HCT116 (cell line): ENCODE data around the gene KCNJ10. TPM values are rescaled to one million over a fixed set of nuclear protein-coding genes. Genes with fewer than 3 reads are reported as not detected.

Experiments
- ATAC-seq: fragments of 200-7000 bp; cut with Tn5 transposase; 2 replicates; pipeline ENCODE4 v1.9.1; 2020; ENCODE audit warnings: mild to moderate bottlenecking, moderate library complexity
- BruUV-seq: library from RNA; stranded (reverse); fragments of 400-500 nt; replicated peaks from 2 replicates; lab custom pipeline; 2021; lab: Mats Ljungman, UMichigan
- CTCF ChIA-PET: fragments of 300-600 bp; sonication (Branson Sonifier 250); formaldehyde crosslinking; loops from one replicate; lab custom pipeline; 2021; ENCODE audit warnings: antibody characterized with exemption; lab: Charles Lee
- POLR2A ChIA-PET: fragments of 300-600, 350-600 bp; sonication (Branson Sonifier 250); formaldehyde crosslinking; loops from one replicate; lab custom pipeline; 2021; ENCODE audit warnings: antibody characterized with exemption; lab: Charles Lee
- RAD21 ChIA-PET, 2 experiments: fragments of 300-600 bp; sonication (Branson Sonifier 250); formaldehyde crosslinking; loops; one replicate each; lab custom pipeline; 2023; ENCODE audit warnings: low total read pairs in 2 of 2; ENCODE audit not compliant: uncharacterized antibody in 2 of 2, unreplicated experiment in 2 of 2, low non-redundant PET in 1 of 2; lab: Charles Lee
- DNase-seq: peaks from one replicate; pipeline ENCODE4 v3.0.0-alpha.2; 2010; ENCODE audit warnings: low read depth, low spot score
- H2AFZ ChIP-seq: fragments of 200-600 bp; shearing (Covaris generic), sonication (generic); 2 replicates; pipeline ENCODE4 v1.6.1; 2017; ENCODE audit warnings: low read depth, mixed run types, mixed read lengths, antibody characterized with exemption, low read length; ENCODE audit not compliant: poor library complexity, severe bottlenecking
- H3K27ac ChIP-seq: 2 replicates; pipeline ENCODE4 v1.5.1; 2012; ENCODE audit warnings: low read depth, low read length
- H3K27me3 ChIP-seq: fragments of 200-600 bp; sonication (generic); 2 replicates; pipeline ENCODE4 v1.6.1; 2016; ENCODE audit warnings: mixed run types, low read length, mixed read lengths; ENCODE audit not compliant: insufficient read depth
- H3K36me3 ChIP-seq, 2 experiments: fragments of 200-500 bp in 1 of 2; fragments of 200-600 bp in 1 of 2; sonication (Bioruptor generic) in 1 of 2; sonication (generic) in 1 of 2; 2 replicates each; pipeline versions ENCODE4 v1.5.1 to v1.6.1; 2014 to 2016; ENCODE audit warnings: low read length in 2 of 2, inconsistent platforms in 1 of 2, mixed read lengths in 1 of 2, mixed run types in 1 of 2; ENCODE audit not compliant: insufficient read depth in 2 of 2, control insufficient read depth in 1 of 2
- H3K4me1 ChIP-seq, 2 experiments: fragments of 200-600 bp in 1 of 2; sonication (generic) in 1 of 2; 2 replicates each; pipeline versions ENCODE4 v1.5.1 to v1.6.1; 2012 to 2017; ENCODE audit warnings: low read length in 2 of 2, inconsistent platforms in 1 of 2, mild to moderate bottlenecking in 1 of 2, mixed read lengths in 1 of 2, mixed run types in 1 of 2, moderate library complexity in 1 of 2; ENCODE audit not compliant: insufficient read depth in 2 of 2, control insufficient read depth in 1 of 2
- H3K4me2 ChIP-seq: fragments of 200-600 bp; sonication (generic); 2 replicates; pipeline ENCODE4 v1.6.1; 2017; ENCODE audit warnings: mixed run types, low read length, mixed read lengths
- H3K4me3 ChIP-seq, 2 experiments: fragments of 200-600 bp in 1 of 2; sonication (generic) in 1 of 2; replicated peaks in 1 of 2; 2 replicates each; pipeline ENCODE4 v1.5.1; 2011 to 2016; ENCODE audit warnings: low read length in 2 of 2, control low read depth in 1 of 2, low read depth in 1 of 2, mild to moderate bottlenecking in 1 of 2, mixed read lengths in 1 of 2, mixed run types in 1 of 2
- H3K79me2 ChIP-seq: fragments of 200-600 bp; sonication (generic); 2 replicates; pipeline ENCODE4 v1.6.1; 2017; ENCODE audit warnings: mild to moderate bottlenecking, mixed run types, low read length, moderate library complexity, mixed read lengths; ENCODE audit not compliant: insufficient read depth
- H3K9ac ChIP-seq: fragments of 200-600 bp; sonication (generic); 2 replicates; pipeline ENCODE4 v1.6.1; 2016; ENCODE audit warnings: low read length, mixed read lengths
- H3K9me2 ChIP-seq: fragments of 200-600 bp; sonication (generic), shearing (Covaris generic); 2 replicates; pipeline ENCODE4 v1.6.1; 2017; ENCODE audit warnings: mixed run types, mild to moderate bottlenecking, moderate library complexity; ENCODE audit not compliant: insufficient read depth
- H3K9me3 ChIP-seq, 2 experiments: fragments of 200-500 bp in 1 of 2; fragments of 200-600 bp in 1 of 2; sonication (Bioruptor generic) in 1 of 2; sonication (generic) in 1 of 2; 2 replicates each; pipeline ENCODE4 v1.6.1; 2014 to 2017; ENCODE audit warnings: low read length in 2 of 2, mixed read lengths in 2 of 2, inconsistent platforms in 1 of 2, low read depth in 1 of 2, mild to moderate bottlenecking in 1 of 2, mixed run types in 1 of 2, moderate library complexity in 1 of 2; ENCODE audit not compliant: control insufficient read depth in 1 of 2, insufficient read depth in 1 of 2
- H4K20me1 ChIP-seq: fragments of 200-600 bp; sonication (generic), shearing (Covaris generic); 2 replicates; pipeline ENCODE4 v1.6.1; 2017; ENCODE audit warnings: mixed run types, mild to moderate bottlenecking, moderate library complexity; ENCODE audit not compliant: insufficient read depth
- CTCF ChIP-seq, 3 experiments: fragments of 200-600 bp in 1 of 3; sonication (generic) in 1 of 3; IDR thresholded peaks in 2 of 3; conservative IDR thresholded peaks in 1 of 3; 2 replicates each; pipeline ENCODE4 v1.5.1; 2012 to 2017; ENCODE audit warnings: low read depth in 2 of 3, low read length in 2 of 3, antibody characterized with exemption in 1 of 3, borderline replicate concordance in 1 of 3, control low read depth in 1 of 3, mild to moderate bottlenecking in 1 of 3, mixed read lengths in 1 of 3, mixed run types in 1 of 3, moderate library complexity in 1 of 3; ENCODE audit not compliant: insufficient read depth in 1 of 3
- JUND ChIP-seq: IDR thresholded peaks from 2 replicates; pipeline ENCODE4 v1.6.1; 2012
- MAX ChIP-seq: IDR thresholded peaks from 2 replicates; pipeline ENCODE4 v1.6.1; 2012
- POLR2AphosphoS5 ChIP-seq: IDR thresholded peaks from 2 replicates; pipeline ENCODE4 v1.6.1; 2011; ENCODE audit warnings: mild to moderate bottlenecking, low read depth, low read length, moderate library complexity
- SIN3A ChIP-seq: IDR thresholded peaks from 2 replicates; pipeline ENCODE4 v1.6.1; 2012; ENCODE audit warnings: low read depth
- ZNF274 ChIP-seq: fragments of 200-500 bp; sonication (Bioruptor generic); IDR thresholded peaks from 2 replicates; pipeline ENCODE4 v1.6.1; 2014; ENCODE audit warnings: mild to moderate bottlenecking, low read depth, low read length, inconsistent platforms
- intact Hi-C: fragments of 100-400 bp; cut with micrococcal nuclease; formaldehyde crosslinking; loops from 2 replicates; pipeline ENCODE4 v1.10.0; 2022
- total RNA-seq: library from RNA; stranded (reverse); gene quantifications from one replicate; pipeline ENCODE4 v1.2.1, GENCODE V29; 2021; ENCODE audit not compliant: unreplicated experiment
- TF ChIP-seq, protein P1 (sequence below): IDR thresholded peaks from 2 replicates; pipeline ENCODE4 v1.6.1; 2012
- TF ChIP-seq, protein P2 (sequence below): IDR thresholded peaks from 2 replicates; pipeline ENCODE4 v1.6.1; 2011; ENCODE audit warnings: mild to moderate bottlenecking, low read length, moderate library complexity; ENCODE audit not compliant: insufficient replicate concordance; ENCODE audit errors: extremely low read depth

The KCNJ10 gene
- total RNA-seq, 1 experiment from 2014 or later, result 0.57 TPM

DNA sequence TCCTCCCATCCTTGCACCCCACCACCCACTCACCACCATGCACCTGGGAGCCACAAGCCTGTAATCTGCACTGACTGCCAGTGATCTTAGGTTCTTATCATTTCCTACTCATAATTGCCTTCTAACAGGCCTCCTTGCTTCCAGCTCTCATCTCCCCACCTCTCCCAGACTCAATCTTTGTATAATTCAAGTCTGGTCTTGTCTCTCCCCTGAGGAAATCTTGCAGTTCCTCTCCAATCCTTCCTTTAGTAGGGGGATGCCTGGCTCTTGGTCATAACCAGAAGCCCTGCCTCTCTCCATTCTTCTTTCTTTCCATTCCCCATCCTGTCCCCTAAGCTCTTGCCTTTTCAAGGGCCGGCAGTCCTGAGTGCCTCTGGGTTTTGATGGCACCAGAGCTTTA, 66.0 kb downstream of the KCNJ10 start:
- Histone ChIP-seq H3K4me1 (no peaks in the 10 kb centered on the region), H3K9me3 (no peaks in the 10 kb centered on the region), H3K4me2 (no peak overlapping the region), H3K27ac (no peak overlapping the region), H2AFZ (no peak overlapping the region), H3K36me3 (no peaks in the 10 kb centered on the region), H4K20me1 (no peaks in the 10 kb centered on the region), H3K9me2 (no peaks in the 10 kb centered on the region; the same call in 1 of the 2 replicates), H3K9ac (no peak overlapping the region), H3K79me2 (no peaks in the 10 kb centered on the region), H3K4me3 (no peak overlapping the region), H3K27me3 (no peaks in the 10 kb centered on the region)
- no peak for TF ChIP-seq CTCF (IDR thresholded peaks at IDR 0.05 in 2 of 3, conservative IDR thresholded peaks at IDR 0.05 in 1 of 3; ENCODE audit: borderline replicate concordance in 1 of 3, insufficient read depth in 1 of 3, low read depth in 2 of 3, low read length in 2 of 3)
- no peak for TF ChIP-seq MAX
- TF ChIP-seq SIN3A, result no peak
- TF ChIP-seq ZNF274, result no peak
- no peak for TF ChIP-seq POLR2AphosphoS5
- TF ChIP-seq, protein P1, sequence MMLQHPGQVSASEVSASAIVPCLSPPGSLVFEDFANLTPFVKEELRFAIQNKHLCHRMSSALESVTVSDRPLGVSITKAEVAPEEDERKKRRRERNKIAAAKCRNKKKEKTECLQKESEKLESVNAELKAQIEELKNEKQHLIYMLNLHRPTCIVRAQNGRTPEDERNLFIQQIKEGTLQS, result no peak
- TF ChIP-seq, protein P2, sequence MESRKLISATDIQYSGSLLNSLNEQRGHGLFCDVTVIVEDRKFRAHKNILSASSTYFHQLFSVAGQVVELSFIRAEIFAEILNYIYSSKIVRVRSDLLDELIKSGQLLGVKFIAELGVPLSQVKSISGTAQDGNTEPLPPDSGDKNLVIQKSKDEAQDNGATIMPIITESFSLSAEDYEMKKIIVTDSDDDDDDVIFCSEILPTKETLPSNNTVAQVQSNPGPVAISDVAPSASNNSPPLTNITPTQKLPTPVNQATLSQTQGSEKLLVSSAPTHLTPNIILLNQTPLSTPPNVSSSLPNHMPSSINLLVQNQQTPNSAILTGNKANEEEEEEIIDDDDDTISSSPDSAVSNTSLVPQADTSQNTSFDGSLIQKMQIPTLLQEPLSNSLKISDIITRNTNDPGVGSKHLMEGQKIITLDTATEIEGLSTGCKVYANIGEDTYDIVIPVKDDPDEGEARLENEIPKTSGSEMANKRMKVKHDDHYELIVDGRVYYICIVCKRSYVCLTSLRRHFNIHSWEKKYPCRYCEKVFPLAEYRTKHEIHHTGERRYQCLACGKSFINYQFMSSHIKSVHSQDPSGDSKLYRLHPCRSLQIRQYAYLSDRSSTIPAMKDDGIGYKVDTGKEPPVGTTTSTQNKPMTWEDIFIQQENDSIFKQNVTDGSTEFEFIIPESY, result no peak
- TF ChIP-seq JUND, result no peak
- no TSS peak for BruUV-seq
- ChIA-PET CTCF (interaction anchor here (0.7 to 6.5 kb wide), 3 partner anchors 12 to 205 kb away, joined by 3 to 170 read pairs (median 4); no protein-coding TSS in a partner anchor), POLR2A (no interaction called here), RAD21 (no interaction called here)
- intact Hi-C loops, result loop anchor here (10.0 kb wide), 3 partner anchors 789 to 869 kb away; no protein-coding TSS in a partner anchor
- DNase-seq (no peak), ATAC-seq (no peak)
